ENCODE data around the gene CCDC121. TPM values are rescaled to one million over a fixed set of nuclear protein-coding genes. Genes with fewer than 3 reads are reported as not detected.

Gene CCDC121, protein sequence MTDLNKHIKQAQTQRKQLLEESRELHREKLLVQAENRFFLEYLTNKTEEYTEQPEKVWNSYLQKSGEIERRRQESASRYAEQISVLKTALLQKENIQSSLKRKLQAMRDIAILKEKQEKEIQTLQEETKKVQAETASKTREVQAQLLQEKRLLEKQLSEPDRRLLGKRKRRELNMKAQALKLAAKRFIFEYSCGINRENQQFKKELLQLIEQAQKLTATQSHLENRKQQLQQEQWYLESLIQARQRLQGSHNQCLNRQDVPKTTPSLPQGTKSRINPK
- 2.2 and 2.9 TPM in 2 replicates for total RNA-seq (2014; rRNA removed)
- polyA plus RNA-seq (2012), result 0.40 TPM

GRCh38 chr2:27628767-27629709 lies at the start of gene CCDC121, which contains the start of gene GPN1:
Gene CCDC121, minus strand, starts transcription at chr2:27629012. Its CDS starts 1,213 bp downstream, at chr2:27627799.
Gene GPN1, plus strand, starts transcription at chr2:27629050. Its CDS starts 9 bp downstream, at chr2:27629059.
- peak; percentile 94 for DNase-seq (ENCODE audit: low read depth)

DNA sequence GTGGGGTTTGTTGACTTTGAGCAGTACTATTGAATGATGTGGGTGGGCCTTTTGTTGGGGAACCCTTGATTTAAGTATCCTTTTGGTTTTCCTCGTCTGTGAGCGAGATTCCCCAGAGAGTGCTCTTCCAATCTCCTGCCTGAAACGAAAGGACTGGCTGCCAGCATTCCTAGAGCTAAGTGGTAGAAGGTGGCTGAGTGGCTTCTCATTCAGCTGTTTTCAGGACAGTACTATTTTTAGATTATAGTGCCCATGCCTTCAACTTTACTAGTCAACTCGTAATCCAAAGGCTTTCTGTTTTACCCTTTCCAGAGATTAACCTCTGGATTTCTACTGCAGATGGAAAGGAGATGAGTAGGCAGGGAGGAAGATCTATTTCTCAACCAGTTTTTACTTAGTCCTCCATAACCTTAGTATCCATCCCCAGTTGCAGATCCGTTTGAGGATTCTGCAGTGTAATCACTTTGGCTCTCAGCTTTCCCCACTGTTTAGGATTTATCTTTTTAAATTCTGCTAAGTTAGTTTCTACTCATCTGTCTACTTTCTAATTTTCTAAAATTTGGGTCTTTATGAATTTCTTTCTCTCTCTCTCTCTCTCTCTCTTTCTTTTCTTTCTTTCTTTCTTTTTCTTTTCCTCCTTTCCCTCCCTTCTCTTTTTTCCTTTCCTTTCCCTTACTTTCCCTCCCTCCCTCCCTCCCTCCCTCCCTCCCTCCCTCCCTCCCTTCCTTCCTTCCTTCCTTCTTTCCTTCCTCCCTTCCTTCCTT lies 44.1 kb upstream of the CCDC121 start:
- DNase-seq (ENCODE audit: low read depth), result no peak

GRCh38 chr2:27671235-27671634 lies 42.4 kb upstream of the CCDC121 start:
- DNase-seq (ENCODE audit: low read depth), result no peak

- DNase-seq (ENCODE audit: low read depth), result no peak
These were observed 38.6 kb upstream of the CCDC121 start for GRCh38 chr2:27667446-27667845.

DNA sequence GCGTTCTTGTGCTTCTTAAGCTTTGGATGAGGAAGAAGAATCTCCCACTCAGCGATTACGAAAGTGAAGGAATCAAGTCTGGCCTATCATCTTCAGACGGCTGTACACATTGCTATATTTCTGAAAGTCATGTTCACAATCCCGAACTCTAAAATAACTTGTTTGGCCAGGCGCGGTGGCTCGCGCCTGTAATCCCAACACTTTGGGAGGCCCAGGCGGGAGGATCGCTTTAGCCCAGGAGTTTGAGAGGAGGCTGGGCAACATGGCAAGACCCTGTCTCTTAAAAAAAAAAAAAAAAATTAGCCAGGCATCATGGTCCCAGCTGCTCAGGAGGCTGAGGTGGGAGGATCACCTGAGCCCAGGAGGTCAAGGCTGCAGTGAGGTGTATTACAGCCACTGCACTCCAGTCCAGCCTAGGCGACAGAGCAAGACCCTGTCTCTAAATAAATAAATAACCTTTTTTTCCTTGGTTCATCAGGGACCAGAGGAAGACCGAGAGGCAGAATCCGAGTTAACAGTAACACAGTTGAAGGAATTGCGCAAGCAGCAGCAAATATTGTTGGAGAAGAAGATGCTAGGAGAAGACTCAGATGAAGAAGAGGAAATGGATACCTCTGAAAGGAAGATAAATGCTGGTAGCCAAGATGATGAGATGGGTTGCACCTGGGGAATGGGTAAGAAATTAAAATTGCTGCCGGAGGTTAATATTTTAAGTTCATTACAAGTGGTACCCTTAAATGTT lies 36.0 kb upstream of the CCDC121 start:
- DNase-seq (ENCODE audit: low read depth), result no peak

GRCh38 chr2:27664154-27664574 lies 35.4 kb upstream of the CCDC121 start:
- no peak for DNase-seq (ENCODE audit: low read depth)

- peak; percentile 83 for DNase-seq (ENCODE audit: low read depth)
These were observed 34.7 kb upstream of the CCDC121 start, which contains the start of the genes SLC4A1AP and SUPT7L for GRCh38 chr2:27663285-27664153. Gene SLC4A1AP, plus strand, starts transcription at chr2:27663889. Its CDS starts 26 bp downstream, at chr2:27663915. Gene SUPT7L, minus strand, starts transcription at chr2:27663614. Its CDS starts 1,422 bp downstream, at chr2:27662192.

GRCh38 chr2:27661371-27661770 lies 32.6 kb upstream of the CCDC121 start:
- DNase-seq (ENCODE audit: low read depth), result no peak

DNA sequence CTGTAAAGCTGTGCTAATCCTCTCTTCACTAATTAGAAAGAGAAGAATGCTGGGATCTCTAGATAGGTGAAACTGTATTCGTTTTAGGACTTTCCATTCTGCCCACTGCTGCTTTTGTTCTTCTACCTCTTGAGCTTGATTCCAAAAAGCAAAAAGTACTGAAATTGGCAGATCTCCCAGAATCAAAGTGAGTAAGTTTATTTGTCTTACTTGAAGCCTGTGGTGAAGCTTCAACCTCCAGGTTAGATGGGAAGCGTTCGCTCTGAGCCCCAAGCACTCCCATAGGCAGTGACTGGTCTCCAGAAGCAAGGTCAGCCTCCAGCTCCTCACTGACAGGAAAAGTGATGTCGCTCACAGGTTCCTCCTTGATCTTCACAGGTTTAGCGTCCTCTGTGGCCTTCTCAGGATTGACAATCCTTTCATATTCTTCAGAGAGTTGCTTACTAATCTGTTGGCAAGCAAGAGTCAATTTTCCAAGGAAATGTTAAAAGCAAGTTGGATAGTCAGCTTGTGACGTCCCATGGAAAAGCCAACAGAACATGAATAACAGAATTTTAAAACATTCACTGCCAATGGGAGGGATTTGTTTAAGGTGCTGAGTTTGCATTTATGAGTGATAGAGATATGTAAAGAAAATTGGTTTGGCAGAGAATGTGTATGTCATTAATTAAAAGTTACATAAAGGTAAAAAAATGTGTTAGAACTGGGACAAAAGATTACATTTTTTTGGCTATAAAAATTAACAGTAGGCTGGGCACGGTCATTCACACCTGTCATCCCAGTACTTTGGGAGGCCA lies 26.5 kb upstream of the CCDC121 start:
- peak; percentile 42 for DNase-seq (ENCODE audit: low read depth)

DNA sequence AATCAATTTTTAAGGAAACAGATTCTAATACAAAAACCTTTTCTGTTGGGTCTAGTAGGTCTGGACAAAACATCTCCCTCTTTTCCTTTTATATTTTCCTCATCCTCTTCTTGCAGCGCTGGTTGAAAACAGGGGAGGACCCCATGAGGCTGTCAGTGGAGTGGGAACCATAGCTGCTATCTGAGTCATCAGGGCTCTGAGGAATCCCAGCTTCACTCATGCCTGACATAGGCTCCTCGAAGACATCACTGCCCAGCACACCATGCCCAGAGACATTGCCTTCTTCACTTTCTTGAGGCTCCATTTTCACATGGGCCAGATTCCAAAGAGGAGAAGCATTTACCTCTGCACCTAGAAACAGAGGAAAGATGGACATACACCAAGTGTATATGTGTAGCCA lies 24.6 kb upstream of the CCDC121 start:
- no peak for DNase-seq (ENCODE audit: low read depth)

DNA sequence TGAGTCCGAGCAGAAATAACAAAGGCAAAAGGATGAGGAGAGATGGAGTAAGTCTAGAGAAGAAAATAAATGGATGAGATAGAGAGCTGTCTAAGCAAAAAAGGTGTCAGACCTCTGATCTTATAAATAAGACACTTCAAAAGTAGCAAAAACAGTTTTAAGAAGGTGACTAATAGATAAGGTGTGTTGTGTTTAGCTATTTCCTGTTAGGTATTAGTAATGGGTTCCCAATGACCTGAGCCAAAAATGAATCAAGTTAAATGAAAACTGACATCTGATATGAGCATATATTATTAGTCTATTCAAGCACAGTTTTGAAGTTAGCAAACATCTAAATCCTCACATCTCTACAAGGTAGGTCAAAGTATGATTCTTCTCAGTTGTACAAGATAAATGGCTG lies 24.0 kb upstream of the CCDC121 start:
- no peak for DNase-seq (ENCODE audit: low read depth)

- DNase-seq (ENCODE audit: low read depth), result no peak
These were observed 23.5 kb upstream of the CCDC121 start for GRCh38 chr2:27652341-27652740.

- no peak for DNase-seq (ENCODE audit: low read depth)
These were observed 22.2 kb upstream of the CCDC121 start for GRCh38 chr2:27651056-27651455.

DNA sequence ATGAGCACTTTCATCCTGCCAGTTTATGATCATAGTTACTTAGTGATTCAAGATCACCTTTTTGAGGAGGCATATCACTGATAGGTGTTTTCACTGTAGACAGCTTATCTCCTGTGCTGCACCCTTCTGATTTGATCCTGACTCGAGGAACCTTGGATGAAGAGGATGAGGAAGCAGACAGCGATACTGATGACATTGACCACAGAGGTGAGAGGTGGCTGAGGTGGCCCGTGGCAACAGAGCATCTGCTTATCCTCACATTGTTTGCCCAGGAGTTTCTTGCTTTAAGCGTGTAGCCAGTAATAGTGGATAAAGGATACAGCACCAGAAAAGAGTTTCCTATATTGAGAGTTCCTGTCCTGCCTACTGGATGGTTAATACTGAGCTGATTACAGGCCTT lies 18.9 kb upstream of the CCDC121 start:
- DNase-seq (ENCODE audit: low read depth), result no peak

GRCh38 chr2:27647289-27647688 lies 18.5 kb upstream of the CCDC121 start:
- peak; percentile 23 for DNase-seq (ENCODE audit: low read depth)

DNA sequence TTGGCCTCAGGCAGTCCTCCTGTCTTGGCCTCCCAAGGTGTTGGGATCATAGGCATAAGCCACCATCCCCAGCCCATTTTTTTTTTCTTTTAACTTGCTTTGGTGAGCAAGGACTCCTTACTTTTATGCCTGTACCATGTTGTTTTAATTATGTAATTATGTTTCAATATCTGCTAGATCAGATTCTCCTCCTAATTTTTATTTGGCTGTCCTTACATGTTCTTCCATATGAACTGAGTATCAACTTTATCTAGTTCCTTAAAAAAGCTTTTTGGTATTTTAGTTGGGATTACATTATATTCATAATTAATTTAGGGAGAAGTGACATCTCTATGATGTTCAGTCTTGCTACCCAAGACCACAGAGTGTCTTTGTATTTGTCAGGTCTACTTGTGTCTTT lies 16.4 kb upstream of the CCDC121 start:
- no peak for DNase-seq (ENCODE audit: low read depth)

DNA sequence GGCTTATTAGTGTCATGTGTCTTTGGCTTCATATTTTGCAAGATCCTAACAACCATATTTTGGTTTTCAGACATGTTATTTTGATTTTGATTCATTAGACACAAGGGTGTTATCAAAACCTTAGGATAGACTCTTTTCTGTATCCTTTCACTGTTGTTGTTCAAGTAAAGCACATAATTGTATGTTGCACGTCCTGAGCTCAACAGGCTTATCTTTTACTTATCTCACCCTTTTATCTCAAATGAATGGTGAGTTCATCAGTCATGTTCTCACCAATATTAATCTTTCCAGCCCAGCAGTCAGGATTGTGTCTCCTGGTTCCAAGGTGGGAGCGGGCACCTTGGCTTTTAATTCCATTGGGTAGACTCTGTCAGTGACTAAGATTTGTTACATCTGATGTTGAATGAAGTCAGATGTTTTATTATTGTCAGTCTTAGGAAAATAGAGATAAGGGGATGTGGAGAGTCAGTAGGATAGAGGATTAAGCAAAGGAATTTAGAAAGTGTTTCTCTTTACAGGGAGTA lies 12.0 kb upstream of the CCDC121 start:
- DNase-seq (ENCODE audit: low read depth), result no peak

GRCh38 chr2:27638709-27639108 lies 9.9 kb upstream of the CCDC121 start:
- peak; percentile 80 for DNase-seq (ENCODE audit: low read depth)

Data from LHCN-M2 (cell line).